Measurements from ENCODE around the gene SLC1A3.

The SLC1A3 gene

GRCh38 chr5:36613771-36614656 is 7.6 kb downstream of the SLC1A3 start:
- TF ChIP-seq NFRKB (IDR thresholded peaks at IDR 0.05) = no peak
- peak; percentile 22 for DNase-seq (ENCODE audit: extremely low spot score)
- ChIA-PET CTCF (interaction anchor here (0.6 to 1.2 kb wide), 2 partner anchors 77 to 273 kb away, joined by 4 to 5 read pairs; no protein-coding TSS in a partner anchor), POLR2A (no interaction called here)

- DNase-seq (ENCODE audit: extremely low spot score) = no peak
- CTCF ChIA-PET = no interaction called here
- no peak for TF ChIP-seq FOXM1 (IDR thresholded peaks at IDR 0.05; ENCODE audit: borderline replicate concordance)
- no peak for TF ChIP-seq CTBP1 (IDR thresholded peaks at IDR 0.05; ENCODE audit: borderline replicate concordance)
- TF ChIP-seq FOXK2 (IDR thresholded peaks at IDR 0.05) = no peak
- TF ChIP-seq TARDBP (IDR thresholded peaks at IDR 0.05) = no peak
- no peak for TF ChIP-seq SUZ12 (IDR thresholded peaks at IDR 0.05)
- TF ChIP-seq FOXA1 (IDR thresholded peaks at IDR 0.05) = no peak
- no peak for TF ChIP-seq BHLHE40 (IDR thresholded peaks at IDR 0.05; ENCODE audit: borderline replicate concordance)
- no peak for TF ChIP-seq L3MBTL2 (conservative IDR thresholded peaks at IDR 0.05)
- TF ChIP-seq ZNF384 (IDR thresholded peaks at IDR 0.05) = no peak
- no peak for TF ChIP-seq HDGF (IDR thresholded peaks at IDR 0.05; ENCODE audit: borderline replicate concordance)
- no peak for TF ChIP-seq SP1 (IDR thresholded peaks at IDR 0.05)
- TF ChIP-seq ARNT (IDR thresholded peaks at IDR 0.05) = no peak
- no peak for TF ChIP-seq LEF1 (IDR thresholded peaks at IDR 0.05; ENCODE audit: borderline replicate concordance)
- TF ChIP-seq NFRKB (IDR thresholded peaks at IDR 0.05) = no peak
- POLR2A ChIA-PET = no interaction called here
Measured at GRCh38 chr5:36614657-36615308, 8.4 kb downstream of the SLC1A3 start.

GRCh38 chr5:36619012-36619635 is 12.7 kb downstream of the SLC1A3 start:
- CTCF ChIA-PET = no interaction called here
- POLR2A ChIA-PET = no interaction called here
- DNase-seq (ENCODE audit: extremely low spot score) = no peak
- TF ChIP-seq ARNT (IDR thresholded peaks at IDR 0.05) (no peak), HDGF (IDR thresholded peaks at IDR 0.05; ENCODE audit: borderline replicate concordance) (no peak), LEF1 (IDR thresholded peaks at IDR 0.05; ENCODE audit: borderline replicate concordance) (no peak), FOXA1 (IDR thresholded peaks at IDR 0.05) (no peak), ZNF384 (IDR thresholded peaks at IDR 0.05) (no peak), FOXK2 (IDR thresholded peaks at IDR 0.05) (no peak), NFRKB (IDR thresholded peaks at IDR 0.05) (no peak), CTBP1 (IDR thresholded peaks at IDR 0.05; ENCODE audit: borderline replicate concordance) (no peak), SUZ12 (IDR thresholded peaks at IDR 0.05) (no peak), BHLHE40 (IDR thresholded peaks at IDR 0.05; ENCODE audit: borderline replicate concordance) (no peak), TARDBP (IDR thresholded peaks at IDR 0.05) (no peak), PKNOX1 (IDR thresholded peaks at IDR 0.05) (no peak), FOXM1 (IDR thresholded peaks at IDR 0.05; ENCODE audit: borderline replicate concordance) (no peak), ELF4 (IDR thresholded peaks at IDR 0.05) (no peak), L3MBTL2 (conservative IDR thresholded peaks at IDR 0.05) (no peak), SP1 (IDR thresholded peaks at IDR 0.05) (no peak)

- no peak for DNase-seq (ENCODE audit: extremely low spot score)
- ChIA-PET POLR2A (no interaction called here), CTCF (no interaction called here)
- TF ChIP-seq BHLHE40 (IDR thresholded peaks at IDR 0.05; ENCODE audit: borderline replicate concordance) (no peak), FOXK2 (IDR thresholded peaks at IDR 0.05) (no peak), PKNOX1 (IDR thresholded peaks at IDR 0.05) (no peak), ZNF384 (IDR thresholded peaks at IDR 0.05) (no peak), ARNT (IDR thresholded peaks at IDR 0.05) (no peak), CTBP1 (IDR thresholded peaks at IDR 0.05; ENCODE audit: borderline replicate concordance) (no peak), NFRKB (IDR thresholded peaks at IDR 0.05) (no peak), FOXM1 (IDR thresholded peaks at IDR 0.05; ENCODE audit: borderline replicate concordance) (no peak), TARDBP (IDR thresholded peaks at IDR 0.05) (no peak), L3MBTL2 (conservative IDR thresholded peaks at IDR 0.05) (no peak), LEF1 (IDR thresholded peaks at IDR 0.05; ENCODE audit: borderline replicate concordance) (no peak), HDGF (IDR thresholded peaks at IDR 0.05; ENCODE audit: borderline replicate concordance) (no peak), FOXA1 (IDR thresholded peaks at IDR 0.05) (no peak), ELF4 (IDR thresholded peaks at IDR 0.05) (no peak), SP1 (IDR thresholded peaks at IDR 0.05) (no peak), SUZ12 (IDR thresholded peaks at IDR 0.05) (no peak)
Measured at GRCh38 chr5:36621985-36622384, 15.6 kb downstream of the SLC1A3 start.

- POLR2A ChIA-PET = no interaction called here
- CTCF ChIA-PET = interaction anchor here (0.6 to 0.8 kb wide), 2 partner anchors 11 to 67 kb away, joined by 3 read pairs; no protein-coding TSS in a partner anchor
- no peak for DNase-seq (ENCODE audit: extremely low spot score)
- no peak for TF ChIP-seq ELF4 (IDR thresholded peaks at IDR 0.05)
- no peak for TF ChIP-seq FOXK2 (IDR thresholded peaks at IDR 0.05)
- no peak for TF ChIP-seq NFRKB (IDR thresholded peaks at IDR 0.05)
Measured at GRCh38 chr5:36623832-36624231, 17.4 kb downstream of the SLC1A3 start.

- no peak for DNase-seq (ENCODE audit: extremely low spot score)
- POLR2A ChIA-PET = no interaction called here
- CTCF ChIA-PET = interaction anchor here (0.6 to 0.8 kb wide), 2 partner anchors 11 to 66 kb away, joined by 3 read pairs; no protein-coding TSS in a partner anchor
- TF ChIP-seq PKNOX1 (IDR thresholded peaks at IDR 0.05) (no peak), ELF4 (IDR thresholded peaks at IDR 0.05) (no peak), LEF1 (IDR thresholded peaks at IDR 0.05; ENCODE audit: borderline replicate concordance) (no peak), ARNT (IDR thresholded peaks at IDR 0.05) (no peak), FOXA1 (IDR thresholded peaks at IDR 0.05) (no peak), L3MBTL2 (conservative IDR thresholded peaks at IDR 0.05) (no peak)
Measured at GRCh38 chr5:36624277-36624676, 17.9 kb downstream of the SLC1A3 start.
